Breast epithelium (tissue), 3 donors: ENCODE data around the gene SNCAIP.

Experiments used
- POLR2AphosphoS5 ChIP-seq, 3 donors: sonication (generic); formaldehyde crosslinking; IDR thresholded peaks; one replicate each; pipeline ENCODE4 v1.6.1; 2017; ENCODE audit warnings: antibody characterized with exemption in 3 of 3
- TF ChIP-seq, protein P1 (sequence below), 3 donors: fragments of 450-650 bp; IDR thresholded peaks; one replicate each; pipeline ENCODE4 v1.5.1; 2016 to 2017; ENCODE audit warnings: antibody characterized with exemption in 3 of 3, mild to moderate bottlenecking in 3 of 3, moderate library complexity in 3 of 3

DNA sequence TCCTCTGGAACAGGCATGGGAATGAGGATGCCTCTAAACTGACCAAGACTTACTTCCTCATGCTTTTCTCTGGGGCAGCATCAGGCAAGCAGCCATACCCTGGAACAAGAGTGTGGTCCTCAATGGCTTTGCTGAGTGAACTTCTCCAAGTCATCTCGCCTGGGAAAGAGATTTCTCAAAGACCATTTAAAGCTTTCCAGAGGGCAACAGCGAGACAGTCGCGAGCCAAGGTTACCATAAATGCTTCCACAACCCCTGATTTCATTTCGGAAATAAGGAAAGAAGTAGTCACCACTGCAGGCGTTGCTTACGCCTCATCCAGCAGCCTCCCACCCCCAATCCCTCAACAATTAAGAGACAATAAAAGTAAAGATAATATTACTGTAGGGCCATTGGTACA lies 1.1 kb upstream of the SNCAIP start:
- TF ChIP-seq, protein P1, sequence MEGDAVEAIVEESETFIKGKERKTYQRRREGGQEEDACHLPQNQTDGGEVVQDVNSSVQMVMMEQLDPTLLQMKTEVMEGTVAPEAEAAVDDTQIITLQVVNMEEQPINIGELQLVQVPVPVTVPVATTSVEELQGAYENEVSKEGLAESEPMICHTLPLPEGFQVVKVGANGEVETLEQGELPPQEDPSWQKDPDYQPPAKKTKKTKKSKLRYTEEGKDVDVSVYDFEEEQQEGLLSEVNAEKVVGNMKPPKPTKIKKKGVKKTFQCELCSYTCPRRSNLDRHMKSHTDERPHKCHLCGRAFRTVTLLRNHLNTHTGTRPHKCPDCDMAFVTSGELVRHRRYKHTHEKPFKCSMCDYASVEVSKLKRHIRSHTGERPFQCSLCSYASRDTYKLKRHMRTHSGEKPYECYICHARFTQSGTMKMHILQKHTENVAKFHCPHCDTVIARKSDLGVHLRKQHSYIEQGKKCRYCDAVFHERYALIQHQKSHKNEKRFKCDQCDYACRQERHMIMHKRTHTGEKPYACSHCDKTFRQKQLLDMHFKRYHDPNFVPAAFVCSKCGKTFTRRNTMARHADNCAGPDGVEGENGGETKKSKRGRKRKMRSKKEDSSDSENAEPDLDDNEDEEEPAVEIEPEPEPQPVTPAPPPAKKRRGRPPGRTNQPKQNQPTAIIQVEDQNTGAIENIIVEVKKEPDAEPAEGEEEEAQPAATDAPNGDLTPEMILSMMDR (IDR thresholded peaks at IDR 0.05), result no peak
- no peak for TF ChIP-seq POLR2AphosphoS5 (IDR thresholded peaks at IDR 0.05)
